Mesenchymal stem cell (in vitro differentiated cells and primary cell): ENCODE measurements around the gene LIMS2.
A peak's percentile ranks its signal among the peaks of the same experiment; 100 is the strongest.

ENCODE experiments used
- DNase-seq: peaks from one replicate; pipeline ENCODE4 v3.0.0-alpha.2; 2013
- H2AFZ ChIP-seq: one replicate; pipeline ENCODE4 v1.6.1; 2013; ENCODE audit warnings: low read depth, mild to moderate bottlenecking, control low read depth, inconsistent platforms, low read length, moderate library complexity
- H2AK5ac ChIP-seq: 2 replicates; pipeline ENCODE4 v1.6.1; 2013; ENCODE audit warnings: low read length, moderate library complexity, mild to moderate bottlenecking, inconsistent platforms; ENCODE audit not compliant: severe bottlenecking
- H2BK120ac ChIP-seq: one replicate; pipeline ENCODE4 v1.6.1; 2013; ENCODE audit warnings: low read depth, mild to moderate bottlenecking, inconsistent platforms, low read length, moderate library complexity
- H2BK12ac ChIP-seq, 2 experiments: one replicate each; pipeline ENCODE4 v1.6.1; 2013; ENCODE audit warnings: inconsistent platforms in 2 of 2, low read length in 2 of 2, mild to moderate bottlenecking in 2 of 2, moderate library complexity in 2 of 2, control low read depth in 1 of 2
- H2BK15ac ChIP-seq: one replicate; pipeline ENCODE4 v1.6.1; 2013; ENCODE audit warnings: mild to moderate bottlenecking, low read depth, inconsistent platforms; ENCODE audit not compliant: poor library complexity, severe bottlenecking
- H2BK5ac ChIP-seq: 2 replicates; pipeline ENCODE4 v1.6.1; 2013; ENCODE audit warnings: low read depth, mild to moderate bottlenecking, low read length, control low read depth, inconsistent platforms; ENCODE audit not compliant: poor library complexity, severe bottlenecking
- H3K14ac ChIP-seq, 2 experiments: one replicate each; pipeline ENCODE4 v1.6.1; 2013; ENCODE audit warnings: inconsistent platforms in 2 of 2, low read length in 2 of 2, control low read depth in 1 of 2, mild to moderate bottlenecking in 1 of 2, moderate library complexity in 1 of 2
- H3K18ac ChIP-seq, 2 experiments: one replicate each; pipeline ENCODE4 v1.6.1; 2013; ENCODE audit warnings: inconsistent platforms in 2 of 2, low read length in 2 of 2, control low read depth in 1 of 2, low read depth in 1 of 2, mild to moderate bottlenecking in 1 of 2
- H3K23ac ChIP-seq, 2 experiments: one replicate each; pipeline ENCODE4 v1.6.1; 2013; ENCODE audit warnings: inconsistent platforms in 2 of 2, low read length in 2 of 2, mild to moderate bottlenecking in 2 of 2, moderate library complexity in 2 of 2, control low read depth in 1 of 2
- H3K27ac ChIP-seq: 2 replicates; pipeline ENCODE4 v1.5.1; 2013; ENCODE audit warnings: mild to moderate bottlenecking, moderate library complexity, low read length, control low read depth, inconsistent platforms; ENCODE audit not compliant: poor library complexity, severe bottlenecking
- H3K27me3 ChIP-seq, 2 experiments: 2 replicates each; pipeline versions ENCODE4 v1.6.1 to v1.7.0; 2013; ENCODE audit warnings: low read length in 2 of 2, mild to moderate bottlenecking in 2 of 2, moderate library complexity in 2 of 2, control low read depth in 1 of 2, inconsistent platforms in 1 of 2; ENCODE audit not compliant: control insufficient read depth in 1 of 2, insufficient read depth in 1 of 2
- H3K36me3 ChIP-seq, 2 experiments: 2 replicates each; pipeline versions ENCODE4 v1.6.1 to v1.7.0; 2013; ENCODE audit warnings: low read length in 2 of 2, control low read depth in 1 of 2, inconsistent platforms in 1 of 2, low read depth in 1 of 2, mild to moderate bottlenecking in 1 of 2; ENCODE audit not compliant: insufficient read depth in 2 of 2, control insufficient read depth in 1 of 2
- H3K4ac ChIP-seq, 2 experiments: one replicate each; pipeline ENCODE4 v1.6.1; 2013; ENCODE audit warnings: inconsistent platforms in 2 of 2, low read length in 2 of 2, mild to moderate bottlenecking in 2 of 2, moderate library complexity in 2 of 2, control low read depth in 1 of 2, low read depth in 1 of 2
- H3K4me1 ChIP-seq: 2 replicates; pipeline ENCODE4 v1.6.1; 2013; ENCODE audit warnings: low read depth, low read length, control low read depth; ENCODE audit not compliant: control insufficient read depth, insufficient read depth
- H3K4me2 ChIP-seq: 2 replicates; pipeline ENCODE4 v1.6.1; 2013; ENCODE audit warnings: low read length, mild to moderate bottlenecking, inconsistent platforms; ENCODE audit not compliant: poor library complexity, severe bottlenecking
- H3K4me3 ChIP-seq, 2 experiments: 2 replicates each; pipeline versions ENCODE4 v1.5.1 to v1.7.0; 2013; ENCODE audit warnings: low read length in 2 of 2, mild to moderate bottlenecking in 2 of 2, control low read depth in 1 of 2, low read depth in 1 of 2; ENCODE audit not compliant: insufficient read depth in 1 of 2
- H3K79me1 ChIP-seq: replicated peaks from 2 replicates; pipeline ENCODE4 v1.6.1; 2013; ENCODE audit warnings: mild to moderate bottlenecking, control low read depth, low read length, inconsistent platforms; ENCODE audit not compliant: poor library complexity, severe bottlenecking
- H3K9ac ChIP-seq: 2 replicates; pipeline ENCODE4 v1.7.0; 2013; ENCODE audit warnings: mild to moderate bottlenecking, low read length, moderate library complexity
- H3K9me3 ChIP-seq: 2 replicates; pipeline ENCODE4 v1.7.0; 2013; ENCODE audit warnings: mild to moderate bottlenecking, low read length; ENCODE audit not compliant: control insufficient read depth
- H4K8ac ChIP-seq: one replicate; pipeline ENCODE4 v1.6.1; 2013; ENCODE audit warnings: inconsistent platforms, mild to moderate bottlenecking, low read length, moderate library complexity
- H4K91ac ChIP-seq: one replicate; pipeline ENCODE4 v1.6.1; 2013; ENCODE audit warnings: mild to moderate bottlenecking, low read length, inconsistent platforms
- WGBS: methylation state at CpG from one replicate; pipeline ENCODE4 v1.1.7; 2013; ENCODE audit warnings: mixed read lengths; 5-methylcytosine and 5-hydroxymethylcytosine counted together

The LIMS2 gene

DNA sequence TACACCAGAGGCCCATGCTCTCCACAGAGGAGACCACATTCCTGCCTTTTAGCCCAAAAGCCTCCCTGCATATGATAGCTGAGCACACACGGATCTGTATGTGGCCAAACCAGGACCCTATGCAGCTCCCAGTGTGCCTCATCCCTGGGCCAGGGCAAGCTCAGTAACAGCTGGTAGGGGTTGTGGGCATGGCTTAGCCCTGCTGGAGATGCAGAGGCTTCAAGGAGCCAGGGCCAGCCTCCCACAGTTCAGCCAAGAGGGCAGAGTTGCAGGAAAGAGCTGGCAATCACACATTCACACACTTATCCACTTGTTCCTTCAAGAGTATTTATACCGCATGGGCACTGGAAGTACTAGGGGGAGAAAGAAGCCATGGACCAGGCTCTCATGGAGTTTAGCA is 1.6 kb upstream of the LIMS2 start:
- Histone ChIP-seq H3K27ac (no peak overlapping the region), H3K23ac (no peak overlapping the region), H3K27me3 (peaks cover 23 to 52% of the 10 kb centered on the region in 2 experiments), H3K14ac (no peak overlapping the region), H2BK12ac (no peak overlapping the region), H3K4me3 (no peak overlapping the region), H2AK5ac (no peak overlapping the region), H4K8ac (no peak overlapping the region), H3K4ac (no peak overlapping the region), H3K79me1 (peaks cover 8% of the 10 kb centered on the region), H3K4me1 (peaks cover 26% of the 10 kb centered on the region), H3K36me3 (peaks cover 0 to 12% of the 10 kb centered on the region in 2 experiments), H2BK120ac (no peak overlapping the region), H3K4me2 (no peak overlapping the region), H2BK15ac (no peak overlapping the region), H4K91ac (no peak overlapping the region), H3K9me3 (no peaks in the 10 kb centered on the region), H3K9ac (no peak overlapping the region), H3K18ac (no peak overlapping the region), H2AFZ (no peak overlapping the region), H2BK5ac (no peak overlapping the region)
- 95% methylated on average over 2 of the region's 2 CpGs for WGBS
- DNase-seq = no peak

DNA sequence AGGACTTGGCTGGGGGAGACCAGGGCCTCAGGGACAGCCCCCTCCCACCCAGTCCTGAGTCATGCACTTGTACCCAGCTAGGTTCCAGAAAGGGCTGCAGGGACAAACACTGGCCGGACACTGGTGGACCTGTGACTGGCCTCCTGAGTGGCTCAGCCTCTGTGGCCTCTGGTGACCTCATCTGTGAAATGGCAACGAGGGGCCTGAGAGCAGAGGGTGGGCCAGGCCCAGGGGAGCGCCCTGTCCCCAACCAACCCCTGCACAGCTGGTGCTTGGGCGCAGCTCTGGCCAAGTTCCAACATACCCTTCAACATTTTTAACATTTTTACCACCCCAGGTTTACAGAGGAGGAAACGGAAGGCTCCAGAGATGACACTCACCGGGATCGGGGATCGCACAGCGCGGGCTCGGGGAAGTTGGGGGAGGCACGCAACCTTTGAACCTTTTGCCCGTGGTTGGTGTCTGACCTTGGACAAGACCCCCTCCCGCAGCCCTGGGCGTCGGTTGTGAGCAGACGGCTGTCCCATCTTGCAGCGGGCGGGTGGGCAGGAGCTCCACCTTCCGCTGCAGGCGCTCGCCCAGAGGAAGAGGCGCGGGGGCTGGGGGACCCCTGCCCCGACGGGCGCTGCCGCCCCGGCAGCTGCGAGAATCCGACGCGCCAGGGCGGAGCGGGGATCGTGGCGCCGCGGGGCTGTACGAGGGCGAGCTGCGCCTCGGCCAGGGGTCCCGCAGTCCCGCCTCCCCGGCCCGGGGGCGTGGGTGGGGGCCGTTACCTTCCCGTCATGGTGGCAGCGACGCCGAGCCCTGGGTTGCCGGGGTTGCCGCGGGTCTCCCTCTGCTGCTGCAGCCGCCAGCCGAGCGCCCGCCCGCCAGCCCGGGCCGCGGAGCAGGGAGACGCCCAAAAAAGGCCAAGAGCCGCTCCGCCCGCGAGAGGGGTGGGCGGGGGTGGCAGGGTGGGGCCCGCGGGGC is 805 bp downstream of the LIMS2 start:
- H3K4ac ChIP-seq = peak overlapping the region; percentile 32 to 36

DNA sequence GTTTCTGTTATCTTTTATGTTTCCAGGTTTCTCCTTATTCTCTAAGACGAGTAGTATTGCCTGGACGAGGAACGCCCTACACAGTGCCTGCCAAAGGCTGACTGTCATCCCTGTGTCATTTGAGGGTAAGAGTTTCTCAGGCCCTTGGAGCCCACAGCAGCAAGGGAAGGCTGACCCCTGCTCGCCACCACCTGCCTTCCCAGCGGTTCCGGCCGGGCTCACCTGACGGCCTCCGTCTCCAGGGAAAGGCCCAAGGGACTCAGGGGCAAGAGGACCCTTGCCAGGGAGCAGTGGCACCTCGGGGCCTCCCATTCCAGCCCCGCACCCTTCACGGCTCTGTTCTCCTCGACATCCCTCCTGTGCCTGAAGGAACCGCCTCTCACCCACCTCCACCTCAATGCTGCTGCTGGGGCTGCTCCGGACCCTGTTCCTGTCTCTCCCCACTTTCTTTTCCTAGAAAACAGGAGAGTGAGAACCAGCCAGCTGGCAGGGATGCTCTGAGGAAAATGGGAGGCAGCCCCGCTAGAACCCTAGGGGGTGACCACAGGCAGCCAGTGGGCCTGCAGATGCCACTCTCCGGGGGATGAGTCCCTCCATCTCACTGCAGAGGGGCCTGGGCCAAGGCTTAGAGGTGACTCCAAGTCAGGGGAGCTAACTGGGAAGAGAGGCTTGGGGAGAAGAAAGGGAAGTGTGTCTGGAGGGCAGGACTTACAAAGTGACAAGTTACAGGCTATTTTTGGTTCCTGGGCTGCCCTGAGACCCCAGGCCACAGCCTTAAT is 1.9 kb downstream of the LIMS2 start:
- no peak overlapping the region for H2BK15ac ChIP-seq
- peak overlapping the region in 1 of 2 experiments; percentile 21 for H3K4ac ChIP-seq
- H3K14ac ChIP-seq = no peak overlapping the region
- no peak overlapping the region for H2BK5ac ChIP-seq
- peaks cover 21 to 37% of the 10 kb centered on the region in 2 experiments for H3K27me3 ChIP-seq
- H3K18ac ChIP-seq = peak overlapping the region; percentile 23 to 68
- peaks cover 26% of the 10 kb centered on the region for H3K4me1 ChIP-seq
- peak overlapping the region in 1 of 2 experiments; percentile 42 for H2BK12ac ChIP-seq
- peaks cover 0 to 17% of the 10 kb centered on the region in 2 experiments for H3K36me3 ChIP-seq
- H2AK5ac ChIP-seq = no peak overlapping the region
- no peak overlapping the region for H3K27ac ChIP-seq
- H3K79me1 ChIP-seq = peaks cover 11% of the 10 kb centered on the region
- no peak overlapping the region for H2BK120ac ChIP-seq
- 88% methylated on average over 17 of the region's 17 CpGs for WGBS
- no peak for DNase-seq
- H3K4me2 ChIP-seq = peak overlapping the region; percentile 36
- H3K4me3 ChIP-seq = peak overlapping the region in 1 of 2 experiments; percentile 72
- H3K23ac ChIP-seq = peak overlapping the region in 1 of 2 experiments; percentile 46
- H2AFZ ChIP-seq = peak overlapping the region; percentile 74
- peak overlapping the region; percentile 22 for H4K91ac ChIP-seq
- H3K9me3 ChIP-seq = no peaks in the 10 kb centered on the region
- H4K8ac ChIP-seq = no peak overlapping the region
- peak overlapping the region; percentile 65 for H3K9ac ChIP-seq

More for the DNA sequence above, 805 bp downstream of the LIMS2 start:
- H2AK5ac ChIP-seq = no peak overlapping the region
- H3K27ac ChIP-seq = no peak overlapping the region
- peak overlapping the region; percentile 24 for H2BK5ac ChIP-seq
- peaks cover 0 to 17% of the 10 kb centered on the region in 2 experiments for H3K36me3 ChIP-seq
- peak overlapping the region; percentile 99 for H2BK15ac ChIP-seq
- peaks cover 23 to 45% of the 10 kb centered on the region in 2 experiments for H3K27me3 ChIP-seq
- peak overlapping the region; percentile 98 for H3K4me2 ChIP-seq
- H2BK120ac ChIP-seq = peak overlapping the region; percentile 84
- peaks cover 8% of the 10 kb centered on the region for H3K79me1 ChIP-seq
- H3K9me3 ChIP-seq = no peaks in the 10 kb centered on the region
- H3K4me3 ChIP-seq = peak overlapping the region; percentile 72 to 74
- peak overlapping the region; percentile 52 to 85 for H3K18ac ChIP-seq
- peak overlapping the region in 1 of 2 experiments; percentile 63 for H3K14ac ChIP-seq
- peak overlapping the region; percentile 65 for H3K9ac ChIP-seq
- peak overlapping the region; percentile 88 for H4K91ac ChIP-seq
- DNase-seq = peak; percentile 26
- peak overlapping the region; percentile 82 for H2AFZ ChIP-seq
- peak overlapping the region; percentile 75 for H4K8ac ChIP-seq
- peak overlapping the region in 1 of 2 experiments; percentile 56 for H2BK12ac ChIP-seq
- H3K23ac ChIP-seq = peak overlapping the region in 1 of 2 experiments; percentile 64
- WGBS = 3% methylated on average over 59 of the region's 72 CpGs
- peaks cover 26% of the 10 kb centered on the region for H3K4me1 ChIP-seq
